B cell (primary cell): ENCODE results near the gene PCDH19. TPM values are rescaled to one million over a fixed set of nuclear protein-coding genes. Genes with fewer than 3 reads are reported as not detected.

Source experiments
- ATAC-seq: fragments of 200-7000 bp; cut with Tn5 transposase; one replicate; pipeline ENCODE4 v1.10.0; 2021; ENCODE audit warnings: low read depth, mild to moderate bottlenecking, moderate number of reproducible peaks, moderate library complexity
- CTCF ChIA-PET: fragments of 350-600 bp; sonication (Branson Sonifier 250); formaldehyde crosslinking; loops from one replicate; lab custom pipeline; 2021; ENCODE audit warnings: antibody characterized with exemption, inconsistent platforms; lab: Charles Lee
- POLR2A ChIA-PET: fragments of 350-600 bp; sonication (Branson Sonifier 250); formaldehyde crosslinking; loops from one replicate; lab custom pipeline; 2021; ENCODE audit warnings: antibody characterized with exemption; lab: Charles Lee
- DNase-seq: peaks from one replicate; pipeline ENCODE4 v3.0.0; 2013
- H2AFZ ChIP-seq: 2 replicates; pipeline ENCODE4 v1.6.1; 2012; ENCODE audit warnings: mild to moderate bottlenecking, low read depth, low read length; ENCODE audit not compliant: insufficient read depth, poor library complexity, severe bottlenecking
- H3K27ac ChIP-seq, 2 donors: 1 replicate in 1 of 2; 2 replicates in 1 of 2; pipeline ENCODE4 v1.5.1; 2012 to 2013; ENCODE audit warnings: low read length in 2 of 2, mild to moderate bottlenecking in 2 of 2, moderate library complexity in 1 of 2
- H3K27me3 ChIP-seq, 4 experiments: fragments of 200-600 bp in 1 of 4; sonication (generic) in 1 of 4; replicated peaks in 1 of 4; 1 replicate in 2 of 4; 2 replicates in 2 of 4; pipeline versions ENCODE4 v1.6.1 to v1.7.0; 2013 to 2016; ENCODE audit warnings: low read length in 3 of 4, mild to moderate bottlenecking in 2 of 4, mixed read lengths in 1 of 4, moderate library complexity in 1 of 4; ENCODE audit not compliant: insufficient read depth in 4 of 4, control insufficient read depth in 3 of 4; ENCODE audit errors: control extremely low read depth in 1 of 4
- H3K36me3 ChIP-seq, 2 experiments: replicated peaks in 1 of 2; 1 replicate in 1 of 2; 2 replicates in 1 of 2; pipeline versions ENCODE4 v1.6.1 to v1.7.1; 2013; ENCODE audit warnings: low read length in 1 of 2; ENCODE audit not compliant: insufficient read depth in 2 of 2, control insufficient read depth in 1 of 2; ENCODE audit errors: control extremely low read depth in 1 of 2, extremely low read depth in 1 of 2
- H3K4me1 ChIP-seq, 2 donors: fragments of 200-600 bp in 1 of 2; sonication (generic) in 1 of 2; 1 replicate in 1 of 2; 2 replicates in 1 of 2; pipeline versions ENCODE4 v1.5.1 to v1.6.1; 2013 to 2017; ENCODE audit warnings: low read length in 2 of 2; ENCODE audit not compliant: control insufficient read depth in 2 of 2, insufficient read depth in 2 of 2
- H3K4me2 ChIP-seq: replicated peaks from 2 replicates; pipeline ENCODE3; 2012; ENCODE audit warnings: mild to moderate bottlenecking, low read depth, low read length; ENCODE audit not compliant: poor library complexity, severe bottlenecking
- H3K4me3 ChIP-seq, 5 experiments: fragments of 200-600 bp in 1 of 5; sonication (generic) in 1 of 5; 1 replicate in 3 of 5; 2 replicates in 2 of 5; pipeline versions ENCODE4 v1.5.1 to v1.7.0; 2011 to 2016; ENCODE audit warnings: low read length in 4 of 5, mild to moderate bottlenecking in 4 of 5, low read depth in 2 of 5, control low read depth in 1 of 5, moderate library complexity in 1 of 5; ENCODE audit not compliant: insufficient read depth in 1 of 5; ENCODE audit errors: control extremely low read depth in 1 of 5, extremely low read depth in 1 of 5
- H3K79me2 ChIP-seq: fragments of 200-600 bp; sonication (generic); one replicate; pipeline ENCODE4 v1.6.0; 2016; ENCODE audit warnings: low read length; ENCODE audit not compliant: control insufficient read depth, insufficient read depth
- H3K9ac ChIP-seq: fragments of 200-600 bp; sonication (generic); 2 replicates; pipeline ENCODE4 v1.6.1; 2017; ENCODE audit warnings: mild to moderate bottlenecking, low read length, moderate library complexity
- H3K9me3 ChIP-seq, 3 donors: one replicate each; pipeline versions ENCODE4 v1.6.1 to v1.7.1; 2013; ENCODE audit warnings: low read length in 2 of 3; ENCODE audit not compliant: control insufficient read depth in 2 of 3, insufficient read depth in 1 of 3; ENCODE audit errors: control extremely low read depth in 1 of 3
- H4K20me1 ChIP-seq: 2 replicates; pipeline ENCODE4 v1.6.0; 2012; ENCODE audit warnings: mild to moderate bottlenecking, low read length; ENCODE audit not compliant: insufficient read depth, control insufficient read depth, poor library complexity, severe bottlenecking
- H3K27ac Mint-ChIP-seq: one replicate; pipeline ENCODE4 v1.8.0; 2021; ENCODE audit warnings: mixed read lengths
- H3K27me3 Mint-ChIP-seq: one replicate; pipeline ENCODE4 v1.8.0; 2021; ENCODE audit warnings: mixed read lengths
- H3K4me1 Mint-ChIP-seq: one replicate; pipeline ENCODE4 v1.8.0; 2021; ENCODE audit warnings: mixed read lengths
- H3K4me3 Mint-ChIP-seq: one replicate; pipeline ENCODE4 v1.8.0; 2021; ENCODE audit warnings: mixed read lengths
- H3K9me3 Mint-ChIP-seq: one replicate; pipeline ENCODE4 v1.8.0; 2022; ENCODE audit warnings: mixed read lengths; ENCODE audit not compliant: insufficient read depth
- CTCF ChIP-seq: fragments of 200-600 bp; IDR thresholded peaks from one replicate; pipeline ENCODE4 v1.8.0; 2022; ENCODE audit warnings: antibody characterized with exemption, mild to moderate bottlenecking
- EZH2 ChIP-seq: IDR thresholded peaks from 2 replicates; pipeline ENCODE4 v1.6.1; 2012; ENCODE audit warnings: borderline replicate concordance, low read depth, mild to moderate bottlenecking, moderate library complexity, low read length; ENCODE audit not compliant: insufficient read depth, poor library complexity, severe bottlenecking
- WGBS: methylation state at CpG from one replicate; pipeline ENCODE4 v1.1.5; 2013; ENCODE audit warnings: missing lambda C conversion rate; ENCODE audit not compliant: insufficient coverage; 5-methylcytosine and 5-hydroxymethylcytosine counted together
- intact Hi-C: fragments of 100-400 bp; cut with micrococcal nuclease; formaldehyde crosslinking; loops from one replicate; pipeline ENCODE4 v1.10.0; 2022
- polyA plus RNA-seq: library from polyadenylated mRNA; depleted of rRNA; stranded (reverse); fragments of >200 nt; gene quantifications from 2 replicates; pipeline ENCODE4 v1.2.3, GENCODE V29; 2012
- total RNA-seq, 2 donors: library from RNA; stranded (reverse); fragments of 120-200 nt in 1 of 2; gene quantifications; 1 replicate in 1 of 2; 2 replicates in 1 of 2; pipeline versions ENCODE4 v1.2.3 to v1.2.4, GENCODE V29; 2013 to 2022

Gene PCDH19
- total and polyA plus RNA-seq, 2 donors (not counting 1 experiment from before 2014, with no cell fraction given) = not detected

- Histone ChIP-seq H3K9ac (no peak overlapping the region), H3K27ac (no peak overlapping the region), H4K20me1 (no peaks in the 10 kb centered on the region), H3K27me3 (peaks cover 0 to 5% (median 0%) of the 10 kb centered on the region in 4 experiments), H3K4me2 (no peak overlapping the region), H3K36me3 (no peaks in the 10 kb centered on the region), H3K4me3 (no peak overlapping the region), H2AFZ (peak overlapping the region; percentile 19), H3K79me2 (no peaks in the 10 kb centered on the region), H3K4me1 (no peaks in the 10 kb centered on the region), H3K9me3 (no peaks in the 10 kb centered on the region)
- intact Hi-C loops = no loop called here
- no peak for TF ChIP-seq EZH2
- peak; percentile 17 for TF ChIP-seq CTCF
- ATAC-seq (no peak), DNase-seq (peak; percentile 1)
- Mint-ChIP-seq H3K9me3 (no peaks in the 10 kb centered on the region), H3K4me1 (no peaks in the 10 kb centered on the region), H3K27me3 (peaks cover 5% of the 10 kb centered on the region), H3K27ac (no peak overlapping the region), H3K4me3 (no peak overlapping the region)
- 3% methylated on average over 5 of the region's 7 CpGs for WGBS
- ChIA-PET CTCF (no interaction called here), POLR2A (no interaction called here)
Measured at GRCh38 chrX:100379388-100379986, 30.6 kb downstream of the PCDH19 start.

- peaks cover 0 to 5% (median 0%) of the 10 kb centered on the region in 4 experiments for H3K27me3 ChIP-seq
- H3K4me1 ChIP-seq = no peaks in the 10 kb centered on the region
- H3K4me2 ChIP-seq = no peak overlapping the region
- no CpG with 5 or more reads among the region's 5 CpGs for WGBS
- ChIA-PET CTCF (no interaction called here), POLR2A (no interaction called here)
- H3K9ac ChIP-seq = no peak overlapping the region
- H3K79me2 ChIP-seq = no peaks in the 10 kb centered on the region
- ATAC-seq (no peak), DNase-seq (no peak)
- Mint-ChIP-seq H3K27me3 (peaks cover 5% of the 10 kb centered on the region), H3K27ac (no peak overlapping the region), H3K4me1 (no peaks in the 10 kb centered on the region), H3K9me3 (no peaks in the 10 kb centered on the region), H3K4me3 (no peak overlapping the region)
- H3K4me3 ChIP-seq = no peak overlapping the region
- H4K20me1 ChIP-seq = no peaks in the 10 kb centered on the region
- no peaks in the 10 kb centered on the region for H3K9me3 ChIP-seq
- H2AFZ ChIP-seq = no peak overlapping the region
- intact Hi-C loops = no loop called here
- H3K27ac ChIP-seq = no peak overlapping the region
- TF ChIP-seq EZH2 (no peak), CTCF (no peak)
- no peaks in the 10 kb centered on the region for H3K36me3 ChIP-seq
Measured at GRCh38 chrX:100377826-100378225, 32.2 kb downstream of the PCDH19 start.
